ENCODE data around the gene ZNF439. TPM values are rescaled to one million over a fixed set of nuclear protein-coding genes. Genes with fewer than 3 reads are reported as not detected.
A peak's percentile ranks its signal among the peaks of the same experiment; 100 is the strongest.
"Not testable (repeated sequence)": the region's sequence is repeated elsewhere in the genome, so short reads cannot be mapped to it uniquely, and the experiment has no call there.

The ZNF439 gene
- total RNA-seq, 4 donors from 2014 or later: 13.8 to 22.9 (median 18.6) TPM

DNA sequence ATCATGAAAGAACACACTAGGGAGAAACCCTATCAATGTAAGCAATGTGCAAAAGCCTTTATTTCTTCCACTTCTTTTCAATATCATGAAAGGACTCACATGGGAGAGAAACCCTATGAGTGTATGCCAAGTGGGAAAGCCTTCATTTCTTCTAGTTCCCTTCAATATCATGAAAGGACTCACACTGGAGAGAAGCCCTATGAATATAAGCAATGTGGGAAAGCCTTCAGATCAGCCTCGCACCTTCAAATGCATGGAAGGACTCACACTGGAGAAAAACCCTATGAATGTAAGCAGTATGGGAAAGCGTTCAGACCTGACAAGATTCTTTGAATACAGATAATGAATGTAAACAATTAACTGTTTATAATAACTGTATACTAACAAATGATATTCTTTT, 15.0 kb upstream of the ZNF439 start:
- DNase-seq: no peak
- Histone ChIP-seq H3K27me3 (no peaks in the 10 kb centered on the region), H3K9me3 (no peaks in the 10 kb centered on the region), H3K4me1 (no peaks in the 10 kb centered on the region), H3K4me3 (replicated peaks in 1 of 3) (no peak overlapping the region), H3K27ac (no peak overlapping the region), H3K36me3 (peaks cover 20 to 26% of the 10 kb centered on the region in 2 donors)
- TF ChIP-seq, protein P1, sequence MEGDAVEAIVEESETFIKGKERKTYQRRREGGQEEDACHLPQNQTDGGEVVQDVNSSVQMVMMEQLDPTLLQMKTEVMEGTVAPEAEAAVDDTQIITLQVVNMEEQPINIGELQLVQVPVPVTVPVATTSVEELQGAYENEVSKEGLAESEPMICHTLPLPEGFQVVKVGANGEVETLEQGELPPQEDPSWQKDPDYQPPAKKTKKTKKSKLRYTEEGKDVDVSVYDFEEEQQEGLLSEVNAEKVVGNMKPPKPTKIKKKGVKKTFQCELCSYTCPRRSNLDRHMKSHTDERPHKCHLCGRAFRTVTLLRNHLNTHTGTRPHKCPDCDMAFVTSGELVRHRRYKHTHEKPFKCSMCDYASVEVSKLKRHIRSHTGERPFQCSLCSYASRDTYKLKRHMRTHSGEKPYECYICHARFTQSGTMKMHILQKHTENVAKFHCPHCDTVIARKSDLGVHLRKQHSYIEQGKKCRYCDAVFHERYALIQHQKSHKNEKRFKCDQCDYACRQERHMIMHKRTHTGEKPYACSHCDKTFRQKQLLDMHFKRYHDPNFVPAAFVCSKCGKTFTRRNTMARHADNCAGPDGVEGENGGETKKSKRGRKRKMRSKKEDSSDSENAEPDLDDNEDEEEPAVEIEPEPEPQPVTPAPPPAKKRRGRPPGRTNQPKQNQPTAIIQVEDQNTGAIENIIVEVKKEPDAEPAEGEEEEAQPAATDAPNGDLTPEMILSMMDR (IDR thresholded peaks at IDR 0.05): no peak
- no peak for TF ChIP-seq POLR2A (IDR thresholded peaks at IDR 0.05)
- intact Hi-C loops (cut with DNase I): no loop called here
- WGBS, 2 donors: 96 to 97% methylated on average over 2 of the region's 2 CpGs

DNA sequence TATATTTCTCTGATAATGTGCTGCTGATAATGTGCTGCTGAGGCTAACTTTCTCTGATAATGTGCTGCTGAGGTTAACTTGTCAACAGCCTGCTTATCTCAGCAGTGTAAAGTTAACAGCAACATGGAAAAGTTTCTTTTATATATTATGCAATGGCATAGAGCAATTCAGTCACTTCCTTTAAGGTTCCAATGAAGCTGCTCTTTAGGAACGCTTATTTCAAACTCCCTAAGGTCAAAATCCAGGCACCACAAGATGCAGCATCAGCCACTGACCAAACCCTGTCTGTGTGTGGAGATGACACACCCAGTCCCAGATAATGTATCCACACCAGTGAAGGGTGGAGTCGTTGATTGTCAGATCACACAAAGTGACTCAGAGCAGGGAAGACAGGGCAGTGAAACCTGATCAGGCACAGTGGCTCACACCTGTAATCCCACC, 12.9 kb upstream of the ZNF439 start:
- WGBS, 2 donors: 91 to 100% methylated on average over 2 of the region's 2 CpGs
- H3K4me1 ChIP-seq; H3K4me3 ChIP-seq (replicated peaks in 1 of 3); intact Hi-C loops (cut with DNase I); H3K9me3 ChIP-seq; DNase-seq; H3K27ac ChIP-seq; H3K27me3 ChIP-seq: not testable (repeated sequence)
- peaks cover 20 to 26% of the 10 kb centered on the region in 2 donors for H3K36me3 ChIP-seq

DNA sequence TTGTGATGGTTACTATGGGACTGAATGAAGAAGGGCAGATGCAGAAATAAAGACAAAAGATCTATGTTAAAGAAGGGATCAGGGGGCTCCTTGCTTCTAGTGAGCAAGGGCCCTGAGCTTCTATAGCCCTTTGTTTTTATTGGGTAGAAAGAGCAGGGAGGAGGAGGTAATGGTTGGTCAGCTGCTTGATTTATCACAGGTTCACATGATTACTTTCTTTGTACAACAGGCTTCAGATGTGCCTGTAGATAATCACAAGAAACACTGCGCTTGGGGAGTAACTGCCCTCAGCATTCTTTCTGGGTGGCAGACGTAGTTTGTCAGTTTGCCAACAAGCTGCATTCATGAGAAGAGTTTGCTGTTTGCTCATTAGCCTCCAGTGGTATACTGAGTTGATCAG, 4.8 kb upstream of the ZNF439 start:
- no peaks in the 10 kb centered on the region for H3K36me3 ChIP-seq
- intact Hi-C loops (cut with DNase I): no loop called here
- TF ChIP-seq POLR2A (IDR thresholded peaks at IDR 0.05): no peak
- TF ChIP-seq, protein P1 (IDR thresholded peaks at IDR 0.05): no peak
- 41 to 72% methylated on average over 2 of the region's 2 CpGs for WGBS, 2 donors
- peaks cover 3 to 5% of the 10 kb centered on the region in 2 donors for H3K4me1 ChIP-seq
- H3K4me3 ChIP-seq (replicated peaks in 1 of 3): no peak overlapping the region
- DNase-seq: no peak
- H3K27ac ChIP-seq: no peak overlapping the region
- no peaks in the 10 kb centered on the region for H3K27me3 ChIP-seq
- no peaks in the 10 kb centered on the region for H3K9me3 ChIP-seq

DNA sequence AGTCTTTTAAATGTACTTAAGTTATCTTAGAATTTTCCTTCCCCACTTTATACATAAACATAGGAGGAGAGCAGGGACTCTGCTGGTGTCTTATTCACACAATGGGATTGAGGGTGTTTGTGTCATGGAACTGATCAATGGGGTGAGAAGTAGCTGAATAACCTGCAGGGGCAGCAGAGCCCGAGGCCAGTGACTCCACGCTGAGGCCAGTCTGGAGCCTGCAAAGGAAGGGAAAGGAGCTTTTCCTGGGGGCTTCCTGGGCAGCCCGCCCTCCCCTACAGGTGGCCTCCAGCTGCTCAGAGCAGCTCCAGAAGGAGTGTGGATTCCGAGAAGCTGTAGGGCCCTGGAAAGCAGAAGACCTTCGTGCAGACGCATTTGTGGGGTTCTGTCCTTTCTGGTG, 911 bp upstream of the ZNF439 start:
- H3K27me3 ChIP-seq; H3K27ac ChIP-seq; H3K9me3 ChIP-seq; H3K36me3 ChIP-seq; H3K4me3 ChIP-seq (replicated peaks in 1 of 3); DNase-seq; intact Hi-C loops (cut with DNase I): not testable (repeated sequence)
- 42 to 60% methylated on average over 5 to 6 of the region's 6 CpGs for WGBS, 2 donors
- H3K4me1 ChIP-seq: peaks cover 12 to 17% of the 10 kb centered on the region in 2 donors

DNA sequence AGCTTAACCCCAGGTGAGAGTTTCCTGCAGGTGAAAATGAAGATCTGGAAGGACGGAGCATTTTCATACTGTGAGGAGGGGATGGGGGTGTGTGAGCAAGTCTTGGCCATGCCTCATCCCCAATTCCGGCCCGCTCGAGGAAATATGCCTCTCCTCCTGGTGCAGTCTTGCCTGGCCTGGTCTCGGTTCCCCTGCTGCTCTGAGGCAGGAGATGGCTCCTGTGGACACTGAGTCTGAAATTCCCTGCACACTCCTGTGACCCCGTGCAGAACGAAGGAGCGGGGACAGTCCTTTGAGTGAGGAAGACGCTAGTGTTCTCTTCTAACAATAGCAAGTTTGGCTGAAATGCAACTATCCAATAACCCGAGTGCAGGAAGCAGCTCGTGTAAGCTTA, 329 bp upstream of the ZNF439 start:
- intact Hi-C loops (cut with DNase I): no loop called here
- Histone ChIP-seq H3K9me3 (no peaks in the 10 kb centered on the region), H3K36me3 (no peaks in the 10 kb centered on the region), H3K27me3 (no peaks in the 10 kb centered on the region), H3K27ac (no peak overlapping the region), H3K4me1 (peaks cover 12 to 17% of the 10 kb centered on the region in 2 donors), H3K4me3 (replicated peaks in 1 of 3) (peak overlapping the region in 1 of 3 donors; percentile 52)
- TF ChIP-seq, protein P1 (IDR thresholded peaks at IDR 0.05): no peak
- no peak for TF ChIP-seq POLR2A (IDR thresholded peaks at IDR 0.05)
- 23 to 45% methylated on average over 5 to 11 of the region's 11 CpGs for WGBS, 2 donors
- no peak for DNase-seq

DNA sequence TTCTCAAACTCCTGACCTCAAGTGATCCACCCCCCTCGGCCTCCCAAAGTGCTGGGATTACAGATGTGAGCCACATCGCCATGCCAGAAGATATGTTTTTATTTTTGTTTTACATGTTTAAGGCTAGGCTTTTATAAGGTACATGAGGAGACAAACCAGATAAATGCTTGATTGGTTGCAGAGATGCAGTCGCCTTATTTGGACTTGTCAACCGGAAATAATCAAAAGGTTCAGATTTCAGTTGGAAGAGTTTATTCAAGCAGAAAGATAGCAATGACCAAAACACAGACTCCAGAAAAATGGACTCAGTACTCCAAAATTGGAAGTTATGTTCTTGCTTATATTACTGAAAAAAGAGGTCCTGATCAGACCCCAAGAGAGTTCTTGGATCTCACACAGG, 1.8 kb downstream of the ZNF439 start:
- intact Hi-C loops (cut with DNase I): not testable (repeated sequence)
- 93 to 95% methylated on average over 4 of the region's 4 CpGs for WGBS, 2 donors

DNA sequence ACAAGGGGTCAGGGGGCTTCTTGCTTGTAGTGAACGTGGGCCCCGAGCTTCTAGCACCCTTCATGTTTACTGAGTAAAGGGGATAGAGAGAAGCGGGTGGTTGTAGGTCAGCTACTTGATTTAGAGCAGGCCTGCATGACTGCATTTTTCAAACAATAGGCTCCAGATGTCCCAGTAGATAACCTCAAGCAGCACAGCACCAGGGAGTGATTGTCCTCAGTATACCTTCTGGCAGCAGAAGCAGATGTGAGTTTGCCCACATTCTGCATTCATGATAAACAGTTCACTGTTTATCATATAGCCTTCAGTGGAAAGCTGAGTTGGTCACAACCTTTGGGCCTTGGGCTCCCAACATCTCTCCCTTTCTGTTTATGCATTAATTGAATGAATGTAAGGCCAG, 4.8 kb downstream of the ZNF439 start:
- peaks cover 9 to 13% of the 10 kb centered on the region in 2 donors for H3K4me1 ChIP-seq
- WGBS, 2 donors: 75 to 97% methylated on average over 3 of the region's 3 CpGs
- TF ChIP-seq, protein P1 (IDR thresholded peaks at IDR 0.05): no peak
- TF ChIP-seq POLR2A (IDR thresholded peaks at IDR 0.05): no peak
- no peaks in the 10 kb centered on the region for H3K36me3 ChIP-seq
- intact Hi-C loops (cut with DNase I): no loop called here
- no peak for DNase-seq
- H3K27ac ChIP-seq: no peak overlapping the region
- no peaks in the 10 kb centered on the region for H3K9me3 ChIP-seq
- no peak overlapping the region for H3K4me3 ChIP-seq (replicated peaks in 1 of 3)
- no peaks in the 10 kb centered on the region for H3K27me3 ChIP-seq

More for the DNA sequence above, 1.8 kb downstream of the ZNF439 start:
- H3K4me3 ChIP-seq (replicated peaks in 1 of 3); H3K27ac ChIP-seq; H3K36me3 ChIP-seq; H3K27me3 ChIP-seq; H3K9me3 ChIP-seq; DNase-seq: not testable (repeated sequence)
- H3K4me1 ChIP-seq: peaks cover 12 to 17% of the 10 kb centered on the region in 2 donors

Data from thyroid gland (tissue), 4 donors.